RPMI7951 (cell line): ENCODE results near the gene ARSG. TPM values are rescaled to one million over a fixed set of nuclear protein-coding genes. Genes with fewer than 3 reads are reported as not detected.
"Not testable (repeated sequence)": the region's sequence is repeated elsewhere in the genome, so short reads cannot be mapped to it uniquely, and the experiment has no call there.

Source experiments
- DNase-seq: peaks from one replicate; pipeline ENCODE4 v3.0.0-alpha.2; 2012; ENCODE audit warnings: low read depth
- total RNA-seq: library from RNA; depleted of rRNA; stranded (reverse); fragments of >200 nt; shearing (Covaris generic); gene quantifications from 2 replicates; pipeline ENCODE4 v1.2.3, GENCODE V29; 2014

Gene ARSG
- total RNA-seq, 1 experiment from 2014 or later: 2.3 TPM

DNA sequence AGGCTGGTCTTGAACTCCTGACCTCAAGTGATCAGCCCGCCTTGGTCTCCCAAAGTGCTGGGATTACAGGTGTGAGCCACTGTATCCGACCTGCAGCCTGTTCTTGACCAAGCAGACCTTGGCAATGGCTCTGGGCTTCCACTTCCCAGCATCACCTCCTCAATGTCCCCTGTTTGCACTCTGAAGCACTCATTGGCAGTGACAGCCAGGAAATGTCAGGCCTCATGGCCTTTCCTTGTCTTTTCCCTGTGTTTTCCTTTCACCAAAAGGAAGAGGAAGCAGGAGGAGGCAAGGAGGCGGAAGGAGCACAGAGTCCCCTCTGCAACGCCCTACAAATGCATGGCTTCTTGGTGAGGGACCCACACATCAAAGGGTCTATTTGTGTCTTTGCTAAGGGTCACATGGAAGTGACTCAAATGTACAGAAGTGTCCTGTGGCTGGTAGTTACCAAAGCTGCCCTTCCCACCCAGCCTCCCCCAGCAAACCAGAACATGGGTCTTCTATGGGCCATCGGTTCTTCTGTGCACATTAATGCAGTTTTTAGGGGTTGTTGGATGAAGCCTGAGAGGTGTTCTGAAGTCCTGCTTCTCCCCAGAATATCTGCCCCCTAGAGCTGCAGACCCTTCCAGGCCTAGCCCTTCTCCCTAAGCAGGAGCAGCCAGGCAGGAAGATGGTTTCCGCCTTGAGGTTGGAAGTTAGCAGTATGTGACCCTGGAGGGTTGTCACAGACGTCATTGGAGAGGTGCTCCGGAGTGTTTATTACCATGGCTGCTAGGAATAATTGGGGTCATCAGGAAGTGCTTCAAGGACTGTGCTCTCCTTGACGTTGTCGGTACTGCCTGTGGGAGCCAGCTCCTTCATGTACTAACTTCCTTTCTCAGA, 105.2 kb downstream of the ARSG start:
- DNase-seq: no peak

- no peak for DNase-seq
Observed at GRCh38 chr17:68397108-68397536, 105.8 kb downstream of the ARSG start.

DNA sequence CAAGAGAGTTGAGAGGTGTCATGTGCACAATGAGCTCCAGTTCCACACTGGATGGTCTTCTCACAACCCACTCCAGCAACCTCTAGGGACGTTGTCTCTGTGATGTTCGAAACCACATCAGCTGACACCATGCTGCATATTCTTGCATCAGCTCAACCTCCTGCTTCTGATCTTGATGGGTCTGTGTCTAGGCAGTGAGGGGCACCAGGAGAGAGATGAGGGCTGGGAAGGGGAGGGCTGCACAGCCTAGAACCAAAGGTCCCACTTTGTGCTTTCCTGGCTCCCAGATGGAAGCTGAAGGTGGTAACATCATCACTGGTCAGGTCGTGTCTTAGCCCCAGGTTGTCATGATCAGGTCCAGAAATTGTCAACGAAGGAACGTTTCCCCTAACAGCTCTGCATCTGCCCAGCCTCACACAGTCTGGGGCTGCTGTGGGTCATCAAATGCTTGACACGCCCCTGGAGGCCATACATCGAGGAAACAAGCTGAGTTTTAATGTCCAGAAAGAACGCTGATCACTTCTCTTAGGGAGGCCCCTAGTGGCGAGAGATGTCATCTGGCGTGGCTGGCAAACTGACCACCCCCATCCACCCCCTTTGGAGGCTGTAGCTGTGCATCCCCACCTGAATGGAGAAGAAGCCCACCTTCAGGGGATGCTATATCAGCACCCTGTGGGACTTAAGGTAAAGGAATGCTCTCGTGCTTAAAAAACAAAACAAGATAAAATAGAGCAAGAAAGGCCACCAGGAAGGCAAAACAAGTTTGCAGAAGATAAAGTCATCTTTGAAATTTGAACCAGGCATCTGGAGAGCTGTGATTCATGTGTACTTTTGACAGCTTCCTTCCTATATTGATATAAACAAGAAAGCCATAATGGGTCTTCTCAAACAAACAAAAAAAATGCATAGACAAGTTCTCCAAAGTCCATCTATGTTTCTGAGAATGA, 107.7 kb downstream of the ARSG start:
- peak; percentile 82 for DNase-seq

- peak; percentile 78 for DNase-seq
Observed at GRCh38 chr17:68399638-68400403, 108.5 kb downstream of the ARSG start.

DNA sequence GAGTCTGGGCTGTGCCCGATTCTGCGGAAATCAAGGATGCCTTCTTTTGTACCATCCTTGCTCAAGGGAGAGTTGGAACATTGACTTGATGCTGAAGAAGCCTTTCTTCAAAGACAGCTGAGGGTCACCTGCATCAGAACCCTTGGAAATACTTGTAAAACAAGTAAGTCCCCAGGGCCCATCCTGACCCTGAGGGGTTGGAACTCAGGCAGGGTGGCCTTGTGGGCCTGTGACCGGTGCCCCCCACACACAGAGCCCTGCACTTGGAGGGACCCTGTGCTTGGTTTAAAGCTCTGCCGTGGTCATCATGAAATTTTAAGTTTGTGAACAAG, 109.1 kb downstream of the ARSG start:
- no peak for DNase-seq

GRCh38 chr17:68401288-68401687, 110.0 kb downstream of the ARSG start:
- no peak for DNase-seq

DNA sequence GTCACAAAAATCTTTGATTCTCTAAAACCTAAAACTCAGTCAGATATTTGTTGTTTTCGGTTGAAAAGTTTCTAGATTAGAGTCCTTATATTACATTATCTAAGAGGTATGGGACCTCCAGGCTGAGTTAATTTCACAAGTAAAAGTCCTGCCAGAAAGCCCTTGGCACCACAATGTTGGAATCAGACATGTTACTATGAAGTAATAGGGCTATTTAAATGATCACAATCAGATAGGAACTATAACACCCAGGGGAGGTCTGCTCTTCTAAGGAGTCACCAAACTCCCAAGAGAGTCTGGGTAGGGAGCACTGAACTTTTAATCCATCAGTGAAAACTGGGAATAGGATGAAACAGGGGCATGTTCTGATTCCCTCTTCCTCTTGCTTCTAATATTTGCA, 111.8 kb downstream of the ARSG start:
- no peak for DNase-seq

- not testable (repeated sequence) for DNase-seq
Observed at GRCh38 chr17:68403837-68404236, 112.5 kb downstream of the ARSG start.

- DNase-seq: not testable (repeated sequence)
Observed at GRCh38 chr17:68407656-68408055, 116.4 kb downstream of the ARSG start.

- DNase-seq: not testable (repeated sequence)
Observed at GRCh38 chr17:68413597-68414560, 122.6 kb downstream of the ARSG start.

DNA sequence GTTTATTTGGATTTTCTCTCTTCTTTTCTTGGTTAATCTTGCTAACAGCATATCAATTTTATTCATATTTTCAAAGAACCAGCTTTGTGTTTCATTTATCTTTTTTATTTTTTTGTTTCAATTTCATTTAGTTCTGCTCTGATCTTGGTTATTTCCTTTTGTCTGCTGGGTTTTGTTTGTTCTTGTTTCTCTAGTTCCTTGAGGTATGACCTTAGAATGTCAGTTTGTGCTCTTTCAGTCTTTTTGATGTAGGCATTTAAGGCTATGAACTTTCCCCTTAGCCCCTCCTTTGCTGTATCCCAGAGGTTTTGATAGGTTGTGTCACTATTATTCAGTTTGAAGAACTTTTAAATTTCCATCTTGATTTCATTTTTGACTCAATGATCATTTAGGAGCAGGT, 123.6 kb downstream of the ARSG start:
- not testable (repeated sequence) for DNase-seq

DNA sequence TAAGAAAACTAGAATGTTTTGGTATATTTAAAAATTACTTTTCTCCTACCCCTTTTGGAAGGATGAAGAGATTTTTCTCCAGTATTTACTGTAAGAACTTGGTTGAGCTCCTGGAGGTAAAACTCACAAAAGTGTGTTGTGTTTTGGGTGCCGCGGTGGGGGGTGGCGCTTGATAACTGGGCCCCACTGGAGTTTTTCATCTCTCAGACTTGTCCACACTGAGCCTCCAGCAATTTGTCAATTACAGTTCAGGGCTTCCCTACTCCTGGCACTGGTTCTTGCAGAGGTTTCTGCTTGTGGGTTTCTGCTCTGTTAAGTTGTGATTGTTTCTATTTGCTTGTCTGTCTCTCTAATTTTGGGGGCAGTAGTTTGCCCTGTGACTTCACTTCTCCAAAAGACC, 126.0 kb downstream of the ARSG start:
- no peak for DNase-seq

DNA sequence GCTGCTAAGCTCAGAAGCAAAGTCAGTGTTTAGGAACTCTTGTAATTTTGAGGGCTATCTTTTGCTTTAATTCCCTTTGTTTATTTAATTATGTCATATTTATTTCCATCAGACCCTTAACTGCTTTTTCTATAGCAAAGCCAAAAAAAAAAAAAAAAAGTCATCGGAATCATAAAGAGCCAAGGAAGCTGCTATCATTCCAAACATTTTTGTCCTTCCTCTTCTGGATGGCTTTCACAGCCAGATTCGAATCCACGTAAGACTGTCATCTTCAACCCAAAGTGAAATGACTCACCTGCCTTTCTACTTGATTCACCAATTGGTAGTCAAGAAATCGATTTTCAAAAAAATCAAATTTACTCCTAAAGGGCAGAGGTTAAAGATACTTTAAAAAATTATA, 127.6 kb downstream of the ARSG start:
- no peak for DNase-seq

DNA sequence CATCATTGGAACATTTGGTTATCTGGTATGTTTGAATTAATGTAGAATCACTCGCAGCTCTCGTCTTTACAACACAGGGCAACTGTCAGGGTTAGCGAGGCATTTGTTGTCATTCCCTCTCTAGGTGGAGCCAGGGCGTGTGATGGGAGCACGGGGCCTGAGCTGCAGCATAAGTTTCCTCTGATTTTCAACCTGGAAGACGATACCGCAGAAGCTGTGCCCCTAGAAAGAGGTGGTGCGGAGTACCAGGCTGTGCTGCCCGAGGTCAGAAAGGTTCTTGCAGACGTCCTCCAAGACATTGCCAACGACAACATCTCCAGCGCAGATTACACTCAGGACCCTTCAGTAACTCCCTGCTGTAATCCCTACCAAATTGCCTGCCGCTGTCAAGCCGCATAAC, 128.8 kb downstream of the ARSG start:
- DNase-seq: no peak

DNA sequence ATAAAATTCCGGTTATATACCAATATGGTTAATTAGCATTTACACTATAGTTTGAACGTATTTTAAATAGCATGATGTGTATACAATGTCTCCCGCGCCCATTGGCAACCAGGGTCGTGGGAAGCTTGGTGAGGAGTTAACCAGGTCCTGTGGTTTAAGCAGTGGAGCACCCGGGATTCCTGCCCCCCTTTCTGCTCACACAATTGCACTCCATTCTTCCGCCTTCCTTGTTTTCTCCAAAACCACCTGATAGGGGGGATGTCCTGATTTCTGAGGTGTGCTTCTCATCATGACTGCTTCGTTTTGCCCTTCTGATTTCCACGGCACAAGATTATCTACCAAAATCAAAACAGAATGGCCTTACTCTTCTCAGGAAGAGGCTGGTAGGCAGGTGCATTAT, 130.2 kb downstream of the ARSG start:
- no peak for DNase-seq

- no peak for DNase-seq
Observed at GRCh38 chr17:68422821-68423220, 131.5 kb downstream of the ARSG start.

DNA sequence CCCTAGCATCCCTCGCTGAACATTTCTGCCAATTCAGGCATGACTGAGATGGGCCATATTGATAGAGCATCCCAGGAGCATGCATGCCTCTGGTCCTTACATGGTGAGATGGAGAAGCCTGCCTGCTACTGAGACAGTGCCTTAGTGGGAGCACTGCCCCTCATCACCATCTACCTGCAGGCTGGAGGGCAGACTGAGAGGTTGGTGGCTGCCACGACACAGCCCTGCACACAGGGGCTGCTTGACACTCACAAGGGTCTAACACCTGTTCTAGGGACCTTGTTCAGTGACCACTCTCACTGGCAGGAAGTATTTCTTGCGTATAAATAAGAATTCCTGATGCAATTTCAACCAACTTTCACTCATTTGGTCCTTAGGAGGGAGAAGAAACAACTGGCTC, 132.0 kb downstream of the ARSG start:
- no peak for DNase-seq

DNA sequence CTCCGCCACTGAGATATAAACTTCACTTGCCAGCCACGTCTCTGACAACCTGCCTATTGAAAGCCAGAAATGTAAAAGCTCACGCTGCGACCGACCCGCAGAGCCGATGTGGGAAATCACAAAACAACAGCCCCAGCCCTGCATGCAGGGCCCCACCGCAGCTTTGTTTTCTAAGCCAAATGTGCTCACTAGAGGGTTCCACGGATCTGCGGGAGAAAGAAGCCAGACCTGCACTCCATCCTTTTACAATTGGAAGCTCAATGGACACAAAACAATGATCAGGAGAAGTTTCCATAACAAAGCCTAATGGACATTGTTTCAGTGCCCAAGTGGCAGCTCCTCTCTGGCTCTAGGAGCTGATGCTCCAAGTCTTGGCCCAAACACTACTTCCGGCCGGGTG, 132.9 kb downstream of the ARSG start:
- no peak for DNase-seq

- DNase-seq: no peak
Observed at GRCh38 chr17:68424861-68425260, 133.6 kb downstream of the ARSG start.

DNA sequence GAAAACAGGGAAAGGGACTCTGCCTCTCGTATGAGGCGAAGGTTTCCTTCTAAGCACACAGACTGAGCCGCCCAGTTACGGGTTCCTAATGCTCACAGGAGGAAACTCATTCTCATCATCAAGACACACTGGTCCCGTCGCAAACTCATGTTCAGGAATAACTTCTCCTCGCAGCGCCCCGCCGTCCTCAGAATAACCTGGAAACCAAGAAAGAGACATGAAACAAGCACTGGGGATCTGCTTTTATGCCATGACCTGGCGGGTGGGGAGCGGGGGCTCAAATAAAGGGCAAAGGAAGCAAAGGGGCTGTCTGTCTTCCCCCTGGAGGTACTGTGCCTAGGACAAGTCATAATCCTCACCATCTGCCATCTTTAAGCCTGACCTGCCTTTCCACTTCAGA, 134.7 kb downstream of the ARSG start:
- DNase-seq: no peak

DNA sequence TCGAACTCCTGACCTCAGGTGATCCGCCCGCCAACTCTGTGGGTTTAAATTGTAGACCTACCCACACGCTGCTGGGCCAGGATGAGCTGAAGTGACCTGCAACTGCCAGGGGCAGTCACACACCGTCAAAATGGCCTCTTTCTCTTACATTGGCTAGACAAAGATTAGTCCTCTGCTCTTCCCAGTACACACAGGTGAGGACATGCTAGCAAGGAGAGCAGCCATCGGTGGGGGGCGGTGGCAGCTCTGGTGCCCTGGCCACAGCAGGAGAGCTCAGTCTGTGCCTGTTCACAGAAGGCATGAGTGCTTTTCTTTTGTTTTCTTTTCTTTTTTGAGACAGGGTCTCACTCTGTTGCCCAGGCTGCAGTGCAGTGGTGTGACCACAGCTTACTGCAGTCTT, 136.3 kb downstream of the ARSG start:
- DNase-seq: no peak
